ENCODE results near the gene EPB41L2.

EPB41L2 gene

GRCh38 chr6:131049608-131050007 is 13.4 kb downstream of the EPB41L2 start:
- no peak for TF ChIP-seq CTCF (IDR thresholded peaks at IDR 0.05)

- TF ChIP-seq CTCF (IDR thresholded peaks at IDR 0.05): no peak
These were observed 14.0 kb downstream of the EPB41L2 start for GRCh38 chr6:131048933-131049515.

GRCh38 chr6:131048459-131048858 is 14.6 kb downstream of the EPB41L2 start:
- no peak for TF ChIP-seq CTCF (IDR thresholded peaks at IDR 0.05)

- TF ChIP-seq CTCF (IDR thresholded peaks at IDR 0.05): no peak
These were observed 17.9 kb downstream of the EPB41L2 start for GRCh38 chr6:131045139-131045538.

- TF ChIP-seq CTCF (IDR thresholded peaks at IDR 0.05): no peak
These were observed 19.1 kb downstream of the EPB41L2 start for GRCh38 chr6:131043902-131044447.

GRCh38 chr6:131042664-131043063 is 20.4 kb downstream of the EPB41L2 start:
- no peak for TF ChIP-seq CTCF (IDR thresholded peaks at IDR 0.05)

GRCh38 chr6:131041814-131042213 is 21.2 kb downstream of the EPB41L2 start:
- no peak for TF ChIP-seq CTCF (IDR thresholded peaks at IDR 0.05)

GRCh38 chr6:131040866-131041265 is 22.2 kb downstream of the EPB41L2 start:
- TF ChIP-seq CTCF (IDR thresholded peaks at IDR 0.05): no peak
